ENCODE data around the gene ODF4.

GRCh38 chr17:8311131-8311790 is 28.4 kb upstream of the ODF4 start:
- TF ChIP-seq EZH2phosphoT487 (IDR thresholded peaks at IDR 0.05; ENCODE audit: borderline replicate concordance, low read depth): no peak
- TF ChIP-seq POLR2AphosphoS5 (IDR thresholded peaks at IDR 0.05; ENCODE audit: low read depth, low read length): no peak
- TF ChIP-seq, protein P1, sequence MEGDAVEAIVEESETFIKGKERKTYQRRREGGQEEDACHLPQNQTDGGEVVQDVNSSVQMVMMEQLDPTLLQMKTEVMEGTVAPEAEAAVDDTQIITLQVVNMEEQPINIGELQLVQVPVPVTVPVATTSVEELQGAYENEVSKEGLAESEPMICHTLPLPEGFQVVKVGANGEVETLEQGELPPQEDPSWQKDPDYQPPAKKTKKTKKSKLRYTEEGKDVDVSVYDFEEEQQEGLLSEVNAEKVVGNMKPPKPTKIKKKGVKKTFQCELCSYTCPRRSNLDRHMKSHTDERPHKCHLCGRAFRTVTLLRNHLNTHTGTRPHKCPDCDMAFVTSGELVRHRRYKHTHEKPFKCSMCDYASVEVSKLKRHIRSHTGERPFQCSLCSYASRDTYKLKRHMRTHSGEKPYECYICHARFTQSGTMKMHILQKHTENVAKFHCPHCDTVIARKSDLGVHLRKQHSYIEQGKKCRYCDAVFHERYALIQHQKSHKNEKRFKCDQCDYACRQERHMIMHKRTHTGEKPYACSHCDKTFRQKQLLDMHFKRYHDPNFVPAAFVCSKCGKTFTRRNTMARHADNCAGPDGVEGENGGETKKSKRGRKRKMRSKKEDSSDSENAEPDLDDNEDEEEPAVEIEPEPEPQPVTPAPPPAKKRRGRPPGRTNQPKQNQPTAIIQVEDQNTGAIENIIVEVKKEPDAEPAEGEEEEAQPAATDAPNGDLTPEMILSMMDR (IDR thresholded peaks at IDR 0.05): no peak
- TF ChIP-seq ZBTB33 (IDR thresholded peaks at IDR 0.05; ENCODE audit: borderline replicate concordance, low read depth): no peak
- no peak for TF ChIP-seq MXI1 (IDR thresholded peaks at IDR 0.05; ENCODE audit: low read depth, low read length)
- TF ChIP-seq RAD21 (IDR thresholded peaks at IDR 0.05; ENCODE audit: low read length): no peak
